H1 (cell line): ENCODE results near the gene UBR1. TPM values are rescaled to one million over a fixed set of nuclear protein-coding genes. Genes with fewer than 3 reads are reported as not detected.

Experiments
- CTCF ChIA-PET: fragments of 300-600 bp; sonication (Branson Sonifier 250); formaldehyde crosslinking; loops from one replicate; lab custom pipeline; 2021; ENCODE audit not compliant: partially characterized antibody; lab: Charles Lee
- POLR2A ChIA-PET: fragments of 300-600 bp; sonication (Branson Sonifier 250); formaldehyde crosslinking; loops from one replicate; lab custom pipeline; 2021; ENCODE audit warnings: inconsistent platforms; ENCODE audit not compliant: partially characterized antibody; lab: Charles Lee
- DNase-seq, 2 experiments: peaks; one replicate each; pipeline versions ENCODE4 v3.0.0 to v3.0.0-alpha.2; 2010 to 2022; ENCODE audit warnings: low spot score in 2 of 2, low read depth in 1 of 2, mixed read lengths in 1 of 2
- FAIRE-seq: peaks from 2 replicates; lab custom pipeline; 2011; peaks lifted over from hg19 to GRCh38; lab: Jason Lieb, UNC
- H2AFZ ChIP-seq: 2 replicates; pipeline ENCODE4 v1.8.1; 2012; ENCODE audit warnings: low read length, inconsistent platforms
- H2AK5ac ChIP-seq: 2 replicates; pipeline ENCODE4 v1.6.1; 2013; ENCODE audit warnings: low read depth, low read length
- H2BK120ac ChIP-seq: replicated peaks from 2 replicates; pipeline ENCODE3; 2013; ENCODE audit warnings: low read depth, low read length, inconsistent platforms
- H2BK12ac ChIP-seq: 2 replicates; pipeline ENCODE4 v1.6.1; 2013; ENCODE audit warnings: low read depth, low read length
- H2BK15ac ChIP-seq: 2 replicates; pipeline ENCODE4 v1.6.1; 2013; ENCODE audit warnings: low read length
- H2BK20ac ChIP-seq: 2 replicates; pipeline ENCODE4 v1.6.1; 2013; ENCODE audit warnings: low read length
- H2BK5ac ChIP-seq: 2 replicates; pipeline ENCODE4 v1.6.1; 2013; ENCODE audit warnings: low read depth, low read length
- H3K14ac ChIP-seq: 2 replicates; pipeline ENCODE4 v1.6.1; 2013; ENCODE audit warnings: inconsistent platforms; ENCODE audit not compliant: insufficient read length
- H3K18ac ChIP-seq: 2 replicates; pipeline ENCODE4 v1.6.1; 2013; ENCODE audit warnings: low read length; ENCODE audit errors: extremely low read depth
- H3K23ac ChIP-seq: 2 replicates; pipeline ENCODE4 v1.6.1; 2013; ENCODE audit warnings: inconsistent platforms; ENCODE audit not compliant: insufficient read length
- H3K23me2 ChIP-seq: 2 replicates; pipeline ENCODE4 v1.6.1; 2013; ENCODE audit warnings: low read depth, low read length
- H3K27ac ChIP-seq: 2 replicates; pipeline ENCODE4 v1.6.1; 2011; ENCODE audit warnings: low read depth, low read length, inconsistent platforms
- H3K27me3 ChIP-seq, 4 experiments: replicated peaks in 1 of 4; 1 replicate in 1 of 4; 2 replicates in 3 of 4; pipeline versions ENCODE4 v1.6.1 to v1.8.1; 2011 to 2013; ENCODE audit warnings: low read length in 3 of 4, mild to moderate bottlenecking in 3 of 4, inconsistent platforms in 2 of 4, mixed read lengths in 2 of 4, moderate library complexity in 1 of 4; ENCODE audit not compliant: control insufficient read depth in 3 of 4, insufficient read depth in 3 of 4; ENCODE audit errors: extremely low read depth in 1 of 4
- H3K36me3 ChIP-seq, 4 experiments: 2 replicates each; pipeline versions ENCODE4 v1.6.1 to v1.8.1; 2011 to 2013; ENCODE audit warnings: mild to moderate bottlenecking in 4 of 4, low read length in 3 of 4, moderate library complexity in 2 of 4, control low read depth in 1 of 4, inconsistent platforms in 1 of 4; ENCODE audit not compliant: insufficient read depth in 4 of 4, control insufficient read depth in 2 of 4
- H3K4ac ChIP-seq: replicated peaks from 2 replicates; pipeline ENCODE3; 2013; ENCODE audit warnings: low read length, low read depth, mixed read lengths, inconsistent platforms; ENCODE audit not compliant: insufficient read length
- H3K4me1 ChIP-seq, 4 experiments: replicated peaks in 1 of 4; 1 replicate in 1 of 4; 2 replicates in 3 of 4; pipeline versions ENCODE4 v1.6.1 to v1.8.1; 2011 to 2013; ENCODE audit warnings: low read length in 3 of 4, inconsistent platforms in 2 of 4, mixed read lengths in 1 of 4; ENCODE audit not compliant: insufficient read depth in 4 of 4, control insufficient read depth in 3 of 4
- H3K4me2 ChIP-seq, 2 experiments: 2 replicates each; pipeline versions ENCODE4 v1.6.1 to v1.8.1; 2011 to 2013; ENCODE audit warnings: low read depth in 2 of 2, low read length in 2 of 2, control low read depth in 1 of 2, inconsistent platforms in 1 of 2, mild to moderate bottlenecking in 1 of 2; ENCODE audit not compliant: insufficient read depth in 1 of 2
- H3K4me3 ChIP-seq, 4 experiments: fragments of 200-600, 300-600 bp in 1 of 4; sonication (generic), shearing (Covaris generic), sonication (Bioruptor Twin) in 1 of 4; 2 replicates each; pipeline versions ENCODE4 v1.5.1 to v1.8.1; 2011 to 2016; ENCODE audit warnings: low read length in 4 of 4, low read depth in 3 of 4, control low read depth in 2 of 4, inconsistent platforms in 2 of 4, mild to moderate bottlenecking in 2 of 4, mixed read lengths in 1 of 4, moderate library complexity in 1 of 4; ENCODE audit not compliant: insufficient read depth in 2 of 4; ENCODE audit errors: extremely low read depth in 1 of 4
- H3K56ac ChIP-seq: replicated peaks from 2 replicates; pipeline ENCODE3; 2013; ENCODE audit warnings: low read depth, mild to moderate bottlenecking, mixed read lengths, low read length, inconsistent platforms; ENCODE audit not compliant: insufficient read length
- H3K79me1 ChIP-seq: 2 replicates; pipeline ENCODE4 v1.6.1; 2013; ENCODE audit warnings: low read depth, low read length, control low read depth
- H3K79me2 ChIP-seq, 2 experiments: 2 replicates each; pipeline versions ENCODE4 v1.6.1 to v1.8.1; 2012 to 2013; ENCODE audit warnings: low read length in 2 of 2, mild to moderate bottlenecking in 2 of 2, inconsistent platforms in 1 of 2; ENCODE audit not compliant: insufficient read depth in 2 of 2, control insufficient read depth in 1 of 2
- H3K9ac ChIP-seq, 4 experiments: replicated peaks in 1 of 4; 1 replicate in 1 of 4; 2 replicates in 3 of 4; pipeline versions ENCODE4 v1.6.1 to v1.8.1; 2011 to 2013; ENCODE audit warnings: low read depth in 3 of 4, low read length in 3 of 4, control low read depth in 2 of 4, mild to moderate bottlenecking in 2 of 4, moderate library complexity in 2 of 4, inconsistent platforms in 1 of 4; ENCODE audit errors: extremely low read depth in 1 of 4
- H3K9me3 ChIP-seq, 2 experiments: 2 replicates each; pipeline versions ENCODE4 v1.6.1 to v1.8.1; 2012 to 2013; ENCODE audit warnings: mild to moderate bottlenecking in 2 of 2, moderate library complexity in 2 of 2, control low read depth in 1 of 2, inconsistent platforms in 1 of 2, low read depth in 1 of 2, low read length in 1 of 2, mixed read lengths in 1 of 2; ENCODE audit not compliant: insufficient read depth in 2 of 2
- H4K20me1 ChIP-seq, 2 experiments: replicated peaks in 1 of 2; 2 replicates each; pipeline versions ENCODE3 to v1.8.1; 2011 to 2013; ENCODE audit warnings: inconsistent platforms in 2 of 2, low read length in 2 of 2, mild to moderate bottlenecking in 1 of 2; ENCODE audit not compliant: insufficient read depth in 2 of 2, control insufficient read depth in 1 of 2
- H4K5ac ChIP-seq: 2 replicates; pipeline ENCODE4 v1.6.1; 2013; ENCODE audit warnings: low read length, low read depth, mixed read lengths, inconsistent platforms; ENCODE audit not compliant: insufficient read length
- H4K8ac ChIP-seq: 2 replicates; pipeline ENCODE4 v1.8.0; 2013; ENCODE audit warnings: mild to moderate bottlenecking, moderate library complexity, low read length, inconsistent platforms; ENCODE audit not compliant: insufficient read depth; ENCODE audit errors: extremely low read depth
- H4K91ac ChIP-seq: replicated peaks from 2 replicates; pipeline ENCODE3; 2013; ENCODE audit warnings: low read length, mixed read lengths, inconsistent platforms; ENCODE audit not compliant: insufficient read length
- CBX5 ChIP-seq: fragments of 300-800, 300-1000 bp; sonication (generic); IDR thresholded peaks from 2 replicates; pipeline ENCODE4 v1.7.1; 2016; ENCODE audit warnings: antibody characterized with exemption, low read length, low read depth
- CREB1 ChIP-seq: IDR thresholded peaks from 2 replicates; pipeline ENCODE4 v1.6.1; 2012; ENCODE audit warnings: inconsistent platforms
- POU5F1 ChIP-seq: IDR thresholded peaks from 2 replicates; pipeline ENCODE4 v1.6.1; 2011; ENCODE audit warnings: low read depth, mild to moderate bottlenecking, low read length, moderate library complexity
- RNF2 ChIP-seq: fragments of 200-900, 300-1000 bp; sonication (generic); IDR thresholded peaks from 2 replicates; pipeline ENCODE4 v1.7.1; 2016; ENCODE audit warnings: borderline replicate concordance, low read depth, mild to moderate bottlenecking, antibody characterized with exemption, low read length; ENCODE audit not compliant: poor library complexity, severe bottlenecking; ENCODE audit errors: missing control alignments
- SIRT6 ChIP-seq: IDR thresholded peaks from one replicate; pipeline ENCODE4 v1.7.1; 2012; ENCODE audit warnings: low read length, inconsistent platforms
- SP4 ChIP-seq: IDR thresholded peaks from 2 replicates; pipeline ENCODE4 v1.6.1; 2012; ENCODE audit warnings: low read length, inconsistent platforms
- WGBS, 2 experiments: shearing (Covaris generic) in 1 of 2; methylation state at CpG; one replicate each; pipeline versions ENCODE4 v1.1.6 to v1.1.7; 2013 to 2015; ENCODE audit warnings: low lambda C conversion rate in 2 of 2, mixed read lengths in 2 of 2, inconsistent platforms in 1 of 2, low coverage in 1 of 2, missing lambda C conversion rate in 1 of 2; ENCODE audit not compliant: insufficient replicate concordance in 2 of 2, insufficient coverage in 1 of 2, insufficient read length in 1 of 2; ENCODE audit errors: extremely low coverage in 1 of 2, missing lambda C conversion rate in 1 of 2; 5-methylcytosine and 5-hydroxymethylcytosine counted together
- polyA plus RNA-seq, 7 experiments: library from polyadenylated mRNA; depleted of rRNA in 3 of 7; stranded (reverse) in 5 of 7; unstranded in 2 of 7; fragments of >200 nt in 5 of 7; fragments of 200-250 nt in 2 of 7; gene quantifications; 1 replicate in 5 of 7; 2 replicates in 1 of 7; 4 replicates in 1 of 7; pipeline versions ENCODE4 v1.2.1 to v1.2.3, GENCODE V29; 2011 to 2013; ENCODE audit warnings: missing spikeins in 2 of 7, mixed read lengths in 2 of 7
- total RNA-seq: library from RNA; stranded (reverse); fragmentation: NEBNext Ultra II Directional; extraction: Animal tissue kit (Norgen Biotek cat#: 25700); gene quantifications from 2 replicates; pipeline ENCODE4 v1.2.1, GENCODE V29; 2021
- TF ChIP-seq, protein P1 (sequence below): IDR thresholded peaks from 2 replicates; pipeline ENCODE4 v1.6.1; 2011; ENCODE audit warnings: low read depth, mild to moderate bottlenecking, low read length; ENCODE audit not compliant: insufficient read depth
- TF ChIP-seq, protein P2 (sequence below): IDR thresholded peaks from 2 replicates; pipeline ENCODE4 v1.6.1; 2012; ENCODE audit warnings: inconsistent platforms

Gene UBR1
- total and polyA plus RNA-seq, 2 of the 8 experiments (the other 6 are each of a cell fraction or from before 2014, with no cell fraction given) = 3.7 to 18.7 TPM

DNA sequence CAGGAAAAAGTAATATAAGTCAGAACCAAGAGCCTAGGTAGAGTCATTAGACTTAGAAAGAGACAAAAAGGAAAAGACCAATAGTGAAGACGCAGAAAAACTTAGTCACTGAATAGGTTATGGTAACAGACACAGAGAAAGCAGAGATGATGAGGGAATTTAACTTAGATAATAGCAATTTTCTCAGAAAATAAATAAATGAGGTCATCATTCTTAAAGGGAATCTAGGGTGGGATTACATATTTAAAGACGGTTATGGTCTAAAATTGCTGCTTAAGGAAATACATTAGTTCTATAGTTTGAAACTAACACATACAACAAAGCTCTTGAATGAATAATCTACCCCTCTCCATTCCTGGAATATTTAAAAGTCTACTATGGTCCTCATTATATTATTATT is 59.4 kb downstream of the UBR1 start:
- no peak overlapping the region for H3K9ac ChIP-seq
- H3K14ac ChIP-seq = no peak overlapping the region
- H3K23me2 ChIP-seq = no peaks in the 10 kb centered on the region
- H3K23ac ChIP-seq = no peak overlapping the region
- TF ChIP-seq CBX5 (no peak), POU5F1 (no peak), CREB1 (no peak), RNF2 (no peak), SP4 (no peak), SIRT6 (no peak)
- TF ChIP-seq, protein P1, sequence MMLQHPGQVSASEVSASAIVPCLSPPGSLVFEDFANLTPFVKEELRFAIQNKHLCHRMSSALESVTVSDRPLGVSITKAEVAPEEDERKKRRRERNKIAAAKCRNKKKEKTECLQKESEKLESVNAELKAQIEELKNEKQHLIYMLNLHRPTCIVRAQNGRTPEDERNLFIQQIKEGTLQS = no peak
- TF ChIP-seq, protein P2, sequence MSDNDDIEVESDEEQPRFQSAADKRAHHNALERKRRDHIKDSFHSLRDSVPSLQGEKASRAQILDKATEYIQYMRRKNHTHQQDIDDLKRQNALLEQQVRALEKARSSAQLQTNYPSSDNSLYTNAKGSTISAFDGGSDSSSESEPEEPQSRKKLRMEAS = no peak
- no peaks in the 10 kb centered on the region for H3K27me3 ChIP-seq
- H3K79me1 ChIP-seq = no peaks in the 10 kb centered on the region
- no peak overlapping the region for H3K4me3 ChIP-seq
- H4K91ac ChIP-seq = no peak overlapping the region
- no peak overlapping the region for H3K18ac ChIP-seq
- POLR2A ChIA-PET = interaction anchor here (0.6 kb wide), 1 partner anchor 39 kb away, joined by 3 read pairs; no protein-coding TSS in a partner anchor
- H3K79me2 ChIP-seq = no peaks in the 10 kb centered on the region
- no peak overlapping the region for H2BK15ac ChIP-seq
- DNase-seq (no peak), FAIRE-seq (no peak)
- no peak overlapping the region for H4K8ac ChIP-seq
- H3K27ac ChIP-seq = no peak overlapping the region
- no peak overlapping the region for H2BK20ac ChIP-seq
- CTCF ChIA-PET = interaction anchor here (1.1 kb wide), 1 partner anchor 239 kb away, joined by 3 read pairs; no protein-coding TSS in a partner anchor
- H2AK5ac ChIP-seq = no peak overlapping the region
- H2BK12ac ChIP-seq = no peak overlapping the region
- no peaks in the 10 kb centered on the region for H3K4me1 ChIP-seq
- peaks cover 3 to 17% (median 11%) of the 10 kb centered on the region in 4 experiments; a peak in 4 of 8 replicates for H3K36me3 ChIP-seq
- H3K4ac ChIP-seq = no peak overlapping the region
- no peak overlapping the region for H4K5ac ChIP-seq
- H3K4me2 ChIP-seq = no peak overlapping the region
- H4K20me1 ChIP-seq = no peaks in the 10 kb centered on the region
- WGBS, 2 experiments = 94% methylated on average over 2 of the region's 2 CpGs; no CpG with 5 or more reads in 1 of the 2 experiments
- H2AFZ ChIP-seq = no peak overlapping the region
- no peak overlapping the region for H3K56ac ChIP-seq
- H2BK120ac ChIP-seq = no peak overlapping the region
- no peak overlapping the region for H2BK5ac ChIP-seq
- no peaks in the 10 kb centered on the region for H3K9me3 ChIP-seq
